GM21381 (cell line): ENCODE results near the gene AK9.

Source experiments
- ATAC-seq: cut with Tn5 transposase; IDR thresholded peaks from one replicate; pipeline ENCODE4 v1.9.1; 2021; ENCODE audit warnings: mild to moderate bottlenecking, moderate library complexity; ENCODE audit not compliant: unreplicated experiment

AK9 gene

DNA sequence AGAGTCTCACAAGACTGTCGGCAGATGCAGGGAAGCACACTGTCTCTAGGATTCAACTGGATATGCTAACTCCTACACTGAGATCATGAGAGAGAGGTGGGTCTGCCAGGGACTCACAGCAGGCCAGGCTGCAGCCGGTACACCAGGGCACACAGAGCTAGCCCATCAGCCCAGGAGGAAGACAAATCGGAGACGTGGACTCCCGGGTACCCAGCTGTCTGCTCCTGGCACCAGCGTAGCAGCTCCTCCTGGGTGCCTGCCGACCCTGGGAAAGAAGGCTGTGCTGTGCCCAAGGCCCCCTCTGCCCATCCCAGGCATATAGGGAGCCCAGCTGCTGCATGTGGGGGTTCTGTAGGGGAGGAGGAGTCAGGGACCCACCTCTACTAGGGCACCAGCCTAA lies 242.4 kb downstream of the AK9 start:
- no peak for ATAC-seq

DNA sequence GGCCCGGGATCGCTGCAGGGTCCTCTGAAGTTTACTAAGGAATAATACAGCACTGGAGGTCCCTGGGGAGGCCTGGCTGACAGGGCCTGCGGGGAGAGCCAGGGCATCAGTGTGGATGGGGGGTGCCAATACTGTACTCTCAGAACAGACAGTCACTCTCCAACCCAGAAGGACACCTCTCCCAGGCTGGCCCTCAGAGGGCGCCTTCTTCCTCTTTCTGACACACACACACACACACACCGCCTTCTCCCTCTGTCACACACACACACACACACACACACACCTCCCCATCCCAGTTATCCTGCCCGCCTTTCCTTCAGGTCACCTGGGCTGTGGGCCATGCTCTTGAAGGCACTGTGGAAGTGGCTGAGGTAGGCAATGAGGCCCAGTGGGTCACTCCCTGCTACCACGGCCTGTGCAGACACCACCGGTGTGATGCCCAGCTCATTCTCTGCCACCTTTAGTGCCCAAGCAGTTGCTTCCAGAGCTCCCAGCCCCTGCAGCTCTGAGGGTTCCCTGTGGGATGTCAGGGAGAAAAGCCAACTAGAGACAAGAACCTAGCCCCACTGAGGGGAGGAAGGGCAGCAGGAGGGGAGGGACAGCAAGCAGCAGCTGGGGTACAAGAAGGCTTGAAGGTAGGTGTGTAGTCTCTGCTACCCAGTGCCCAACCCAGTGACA lies 243.0 kb downstream of the AK9 start:
- ATAC-seq = no peak

DNA sequence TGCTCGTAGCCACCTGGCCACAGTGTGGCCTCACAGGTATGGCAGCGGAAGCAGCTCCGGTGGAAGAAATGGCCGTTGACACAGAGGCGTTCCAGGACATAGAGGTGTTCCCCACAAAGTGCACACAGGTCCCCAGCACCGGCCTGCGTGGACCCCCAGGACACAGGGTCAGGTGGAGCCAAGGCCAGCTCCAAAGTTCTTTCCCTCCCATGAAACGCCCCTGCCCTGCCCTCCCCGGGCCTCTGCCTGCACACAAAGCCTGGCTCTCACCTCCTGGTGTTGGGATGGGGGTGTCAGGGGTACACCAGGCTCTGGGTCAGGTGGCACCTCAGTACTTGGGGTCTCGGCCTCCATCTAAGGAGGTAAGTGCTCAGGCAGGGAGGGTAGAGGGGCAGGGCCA lies 243.9 kb downstream of the AK9 start:
- ATAC-seq = no peak

DNA sequence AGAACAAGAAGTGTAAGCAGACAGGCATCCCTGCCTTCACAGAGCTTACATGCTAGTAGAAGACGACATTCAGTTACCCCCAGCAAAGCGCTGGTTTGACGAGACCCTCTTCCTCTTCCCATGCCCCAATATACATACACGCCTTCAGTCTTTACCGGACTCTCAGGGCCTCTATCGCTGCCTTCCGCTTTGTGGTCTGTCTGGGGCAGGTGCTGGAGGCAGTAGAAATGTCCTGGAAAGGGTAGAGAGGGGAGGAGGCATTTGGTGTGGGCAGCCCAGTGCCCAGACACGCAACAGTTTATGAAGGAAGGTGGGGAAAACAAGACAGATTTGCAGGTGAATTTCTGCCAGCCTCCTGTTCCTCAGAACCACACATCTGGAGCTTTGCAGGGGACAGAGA lies 244.5 kb downstream of the AK9 start:
- no peak for ATAC-seq

DNA sequence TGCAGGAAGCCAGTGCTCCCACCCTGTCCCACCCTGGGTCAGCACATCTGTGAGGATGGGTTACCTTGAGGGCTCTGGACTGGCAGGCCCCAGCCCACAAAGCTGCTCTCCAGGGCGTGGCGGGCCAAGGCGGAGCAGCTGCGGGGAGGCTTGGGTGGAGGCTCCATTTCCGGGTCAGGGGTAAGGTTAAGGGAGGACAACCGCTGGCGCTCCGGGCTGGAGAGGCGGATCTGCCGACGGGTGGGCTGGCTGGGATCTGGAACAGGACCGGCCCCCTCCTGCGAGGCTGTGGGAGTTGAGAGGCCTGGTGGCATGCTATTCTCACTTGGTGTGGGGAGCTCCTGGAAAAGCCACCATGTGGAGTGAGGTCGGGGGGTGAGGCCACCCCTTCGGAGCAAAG lies 244.9 kb downstream of the AK9 start:
- ATAC-seq = no peak

DNA sequence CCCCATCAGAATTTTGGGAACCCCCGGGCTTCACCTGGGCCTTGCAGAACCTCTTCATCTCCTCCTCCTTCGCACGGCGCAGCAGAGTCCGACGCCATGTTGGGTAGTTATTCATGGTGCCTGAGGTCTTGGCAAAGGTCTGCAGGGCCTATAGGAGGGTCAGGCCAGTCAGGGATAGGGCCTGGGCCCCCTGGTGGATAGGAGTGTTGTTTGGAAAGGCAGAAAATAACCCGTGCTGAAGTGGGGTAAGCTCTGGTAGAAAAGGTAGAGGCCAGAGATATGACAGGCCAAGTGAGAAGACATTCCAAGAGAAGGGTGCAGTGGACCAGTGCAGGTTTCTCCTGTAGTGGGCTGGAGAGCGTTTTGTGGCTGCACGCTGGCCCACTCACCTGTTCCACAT lies 245.6 kb downstream of the AK9 start:
- no peak for ATAC-seq

DNA sequence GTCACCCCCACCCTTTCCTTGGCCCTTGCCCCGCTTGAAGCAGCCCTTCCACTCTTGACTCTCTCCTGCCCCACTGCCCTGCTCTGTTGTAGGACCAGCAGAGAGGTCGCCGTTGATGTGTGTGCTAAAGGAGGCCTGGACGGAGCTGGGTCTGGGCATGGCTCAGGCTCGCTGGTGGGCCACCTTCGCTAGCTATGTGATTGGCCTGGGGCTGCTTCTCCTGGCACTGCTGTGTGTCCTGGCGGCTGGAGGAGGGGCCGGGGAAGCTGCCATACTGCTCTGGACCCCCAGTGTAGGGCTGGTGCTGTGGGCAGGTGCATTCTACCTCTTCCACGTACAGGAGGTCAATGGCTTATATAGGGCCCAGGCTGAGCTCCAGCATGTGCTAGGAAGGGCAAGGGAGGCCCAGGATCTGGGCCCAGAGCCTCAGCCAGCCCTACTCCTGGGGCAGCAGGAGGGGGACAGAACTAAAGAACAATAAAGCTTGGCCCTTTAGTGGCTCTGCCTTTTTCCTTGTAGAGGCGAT lies 247.5 kb downstream of the AK9 start:
- ATAC-seq = no peak
